ENCODE results near the gene SLF2.

The SLF2 gene

DNA sequence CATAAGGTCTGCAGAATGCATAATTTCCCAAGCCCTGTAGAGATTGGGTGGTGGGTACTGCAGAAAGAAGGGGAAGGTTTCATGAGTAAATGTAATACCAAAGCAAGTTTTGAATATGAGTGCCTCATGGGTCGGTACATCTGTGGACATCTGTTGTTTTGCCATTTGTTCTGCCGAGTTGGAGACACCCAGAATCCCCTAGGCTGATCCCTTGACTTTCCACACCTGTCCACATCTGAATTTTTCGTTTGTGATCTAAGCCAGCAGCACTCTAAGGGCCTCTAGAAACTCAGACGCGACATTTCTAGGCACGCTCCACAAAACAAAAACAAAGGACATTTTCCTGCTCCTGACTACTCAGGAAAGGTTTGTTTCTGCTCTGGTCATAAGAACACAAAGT, 11.7 kb upstream of the SLF2 start:
- DNase-seq, result no peak

- no peak for DNase-seq
Observed at GRCh38 chr10:100902622-100903021, 10.1 kb upstream of the SLF2 start.

DNA sequence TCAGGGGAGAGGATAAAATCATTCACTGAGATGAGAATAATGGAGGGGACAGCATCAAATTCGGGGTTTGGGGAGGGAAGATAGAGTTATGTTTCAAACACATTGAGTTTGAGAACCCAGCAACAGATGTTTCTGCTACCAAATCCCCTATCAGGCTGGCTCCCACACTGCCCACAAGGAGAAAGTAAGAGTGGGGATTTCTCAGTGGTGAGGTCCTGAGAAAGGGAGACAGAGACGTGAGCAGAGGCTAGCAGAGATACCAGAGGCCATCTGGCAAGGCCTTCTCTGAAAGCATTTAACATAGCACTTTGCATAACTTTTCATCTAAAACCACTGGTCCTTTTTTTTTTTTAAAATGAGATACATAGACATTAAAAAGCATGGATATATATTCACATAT, 7.8 kb upstream of the SLF2 start:
- no peak for DNase-seq

DNA sequence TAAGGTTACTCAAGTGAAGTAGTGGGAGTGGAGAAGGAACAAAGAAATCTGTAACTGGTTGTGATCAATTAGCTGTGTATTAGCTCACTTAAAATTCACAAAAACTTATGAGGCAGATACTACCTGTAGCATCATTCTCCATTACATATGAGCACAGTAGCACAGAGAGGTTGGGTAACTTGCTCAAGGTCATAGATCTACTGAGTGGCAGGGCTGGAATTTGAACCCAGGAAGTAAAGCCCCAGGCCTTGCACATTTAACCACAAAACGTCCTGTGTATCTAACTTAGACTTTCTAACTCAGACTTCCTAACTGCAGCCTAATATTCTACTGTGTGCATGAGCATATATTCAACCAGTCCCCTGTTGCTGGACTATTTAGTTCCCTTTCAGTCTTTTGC, 5.6 kb upstream of the SLF2 start:
- DNase-seq, result no peak

GRCh38 chr10:100907773-100908363, 4.9 kb upstream of the SLF2 start:
- no peak for DNase-seq

GRCh38 chr10:100908378-100908777, 4.4 kb upstream of the SLF2 start:
- DNase-seq, result no peak

DNA sequence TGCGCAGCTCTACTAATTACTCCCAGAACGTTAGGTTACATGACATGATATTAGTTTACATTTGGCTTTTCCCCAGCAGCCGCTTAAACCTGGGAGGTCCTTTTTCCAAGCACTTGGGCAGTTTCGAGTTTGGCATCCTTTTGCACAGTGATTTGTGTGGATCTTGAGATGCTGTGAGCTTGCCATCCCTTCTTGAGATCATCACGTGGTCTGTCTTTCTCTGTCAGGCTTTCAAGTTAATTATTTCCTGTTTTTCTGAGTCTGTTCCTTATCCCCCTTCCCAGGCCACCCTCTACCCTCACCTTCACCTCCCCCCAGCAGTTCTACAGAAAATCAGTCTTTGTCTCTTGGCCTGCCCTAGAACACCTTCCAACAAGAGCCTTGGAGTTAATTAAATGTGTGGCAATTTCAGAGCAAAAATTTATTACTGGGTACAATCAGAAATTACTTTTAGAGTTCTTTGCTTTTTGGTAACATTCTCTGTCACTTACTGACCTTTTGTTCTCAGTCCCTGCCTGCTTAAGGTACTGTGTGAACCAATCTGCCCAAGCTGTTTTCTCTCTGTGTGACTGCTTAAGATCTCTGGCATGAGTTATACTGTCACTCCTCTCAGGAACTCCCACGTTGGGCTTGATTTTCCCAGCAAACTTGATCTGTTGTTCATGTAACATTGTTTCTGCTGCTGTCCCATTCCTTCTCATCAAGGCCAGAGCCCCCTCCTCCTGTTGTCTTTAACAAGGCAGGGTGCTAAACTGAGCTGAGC, 3.1 kb upstream of the SLF2 start:
- no peak for DNase-seq

DNA sequence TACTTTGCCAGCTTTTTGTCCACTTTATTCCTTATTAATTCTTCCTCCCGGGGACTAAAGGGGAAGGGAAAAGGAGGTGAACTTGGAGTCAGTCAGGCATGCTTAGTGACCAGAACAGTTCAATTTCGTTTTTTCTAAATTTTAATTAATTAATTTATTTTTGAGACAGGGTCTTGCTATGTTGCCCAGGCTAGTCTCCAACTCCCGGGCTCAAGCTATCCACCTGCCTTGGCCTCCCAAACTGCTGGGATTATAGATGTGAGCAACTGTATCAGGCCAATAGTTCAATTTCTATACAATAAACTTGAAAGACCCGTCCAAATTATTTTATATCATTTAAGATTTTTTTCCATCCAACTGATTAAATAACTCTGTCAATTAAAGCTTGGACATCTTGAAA, 1.3 kb upstream of the SLF2 start:
- no peak for DNase-seq

DNA sequence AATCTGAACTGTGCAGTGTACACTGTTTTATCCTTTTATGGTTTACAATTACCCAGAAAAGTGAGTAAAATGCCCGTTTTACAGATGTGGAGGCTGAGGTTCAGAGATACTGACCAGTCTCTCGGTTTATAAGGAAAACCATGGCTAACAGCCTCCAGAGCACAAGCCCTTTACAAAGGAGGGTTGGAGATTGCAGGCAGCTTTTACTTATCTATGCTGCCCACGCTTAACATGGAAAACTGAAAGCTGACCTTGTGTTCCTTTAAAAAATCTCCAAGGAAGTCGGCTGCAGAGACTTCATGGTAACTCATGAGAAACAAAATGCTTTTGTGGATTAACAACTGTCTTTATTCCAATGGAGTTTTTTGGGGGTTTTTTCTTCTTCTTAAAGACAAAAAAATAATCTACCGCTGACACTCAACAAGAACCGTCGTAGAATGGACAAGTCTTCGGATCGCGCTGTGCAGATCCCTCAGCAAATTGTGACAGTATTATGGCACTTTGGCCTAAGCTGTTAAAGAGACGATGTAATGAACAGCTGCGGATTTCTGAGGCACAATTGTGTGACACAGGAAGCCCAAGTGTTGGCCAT, 654 bp upstream of the SLF2 start:
- no peak for DNase-seq

GRCh38 chr10:100913470-100913865, 705 bp downstream of the SLF2 start:
- DNase-seq, result peak in 1 of 2 donors; percentile 4

- no peak for DNase-seq
Observed at GRCh38 chr10:100917071-100917470, 4.3 kb downstream of the SLF2 start.

DNA sequence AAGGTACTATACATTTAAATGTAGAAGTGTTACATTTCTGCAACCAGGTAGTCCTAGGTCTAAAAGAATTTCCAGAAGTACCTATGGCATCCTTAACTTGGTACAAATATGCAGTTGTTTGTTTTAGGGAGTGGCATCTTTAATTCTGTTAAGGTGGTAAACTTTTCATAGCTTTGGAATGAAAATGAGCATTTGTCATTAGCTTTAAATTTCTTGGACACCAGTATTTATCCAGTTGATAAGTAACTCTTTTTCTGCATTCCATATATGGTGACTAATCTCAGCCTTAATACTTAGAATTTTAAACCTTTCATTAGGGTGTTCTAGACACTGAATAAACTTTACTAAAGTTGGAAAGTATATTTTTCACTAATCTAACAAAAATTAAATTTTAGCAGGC, 10.8 kb downstream of the SLF2 start:
- DNase-seq, result no peak

DNA sequence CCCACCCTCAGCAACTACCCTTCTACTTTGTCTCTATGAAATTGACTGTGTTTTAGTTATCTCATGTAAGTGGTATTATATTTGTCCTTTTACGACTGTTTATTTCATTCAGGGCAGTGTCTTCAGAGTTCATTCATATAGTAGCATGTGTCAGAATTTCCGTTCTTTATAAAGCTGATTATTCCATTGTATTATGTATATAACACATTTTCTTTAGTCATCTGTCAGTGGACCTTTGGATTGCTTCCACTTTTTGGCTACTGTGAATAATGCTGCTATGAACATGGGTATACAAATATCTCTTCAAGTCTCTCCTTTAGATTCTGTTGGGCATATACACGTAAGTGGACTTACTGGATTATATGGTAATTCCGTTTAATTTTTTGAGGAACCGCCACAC, 14.5 kb downstream of the SLF2 start:
- DNase-seq, result no peak

DNA sequence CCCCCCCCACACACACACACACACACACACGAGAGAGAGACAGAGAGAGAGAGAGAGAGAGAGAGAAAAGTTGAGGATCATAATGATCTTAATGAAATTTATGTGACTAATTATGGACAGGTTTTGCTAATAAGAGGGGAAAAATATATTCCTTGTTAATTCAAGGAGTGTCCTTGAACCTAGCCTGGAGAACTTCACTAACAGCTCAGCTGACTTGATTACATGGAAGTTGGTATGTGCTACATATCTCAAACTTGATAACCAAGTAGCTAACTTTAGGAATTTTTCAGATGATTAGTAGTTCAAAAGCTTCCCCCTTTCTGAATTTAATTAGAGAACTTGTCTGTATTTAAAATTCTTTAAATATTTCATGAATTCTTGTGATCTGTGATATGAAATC, 15.3 kb downstream of the SLF2 start:
- DNase-seq, result no peak

- DNase-seq, result no peak
Observed at GRCh38 chr10:100930368-100930767, 17.6 kb downstream of the SLF2 start.

DNA sequence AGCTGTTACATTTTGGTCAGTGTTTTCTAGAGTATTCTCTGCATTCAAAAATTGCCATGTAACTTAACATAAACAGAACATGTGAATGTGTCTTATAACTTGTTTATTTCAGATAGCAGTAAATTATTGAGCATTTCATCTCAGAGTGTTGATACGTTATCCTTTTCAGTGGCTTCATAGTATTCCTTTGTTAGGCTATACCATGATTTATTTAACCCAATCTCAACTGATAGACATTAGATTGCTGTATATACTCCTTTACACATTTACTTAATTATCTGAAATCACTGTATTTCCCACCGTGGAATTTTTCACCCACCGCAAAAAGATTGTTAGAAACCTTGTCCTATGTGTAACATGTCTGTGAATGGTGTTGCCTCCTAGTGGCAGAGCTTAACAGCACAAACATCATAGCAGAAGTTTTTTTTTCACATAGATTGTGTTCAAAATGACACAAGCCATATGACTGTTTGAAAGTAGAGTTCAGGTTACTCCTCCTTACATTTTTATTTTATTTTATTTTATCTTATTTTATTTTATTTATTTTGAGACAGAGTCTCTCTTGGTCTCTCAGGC, 21.4 kb downstream of the SLF2 start:
- no peak for DNase-seq

DNA sequence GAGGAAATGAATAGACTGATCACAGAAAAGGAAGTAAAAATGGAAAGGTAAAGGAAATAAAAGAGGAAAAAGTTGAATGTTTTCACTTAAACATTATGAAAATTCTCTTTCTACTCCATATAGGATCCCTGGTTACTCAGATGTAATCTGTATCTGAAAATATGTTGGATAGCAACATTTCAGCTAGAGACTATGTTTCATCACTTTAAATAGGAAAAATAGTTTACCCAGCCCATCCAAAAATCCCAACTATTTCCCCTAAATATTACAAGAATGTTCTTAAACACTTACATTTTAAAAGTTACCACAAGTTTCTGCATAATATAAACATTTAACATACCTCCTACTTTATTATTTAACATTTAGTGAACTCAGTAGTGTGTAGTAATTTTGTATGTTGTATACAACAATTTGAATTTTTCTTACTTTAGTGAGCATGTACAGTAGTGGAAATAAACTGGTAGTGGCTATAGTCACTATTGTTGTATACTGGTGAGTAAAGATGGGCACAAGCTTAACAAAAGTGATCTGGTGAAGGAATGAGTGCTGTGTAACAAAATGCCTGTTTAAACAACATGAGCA, 27.1 kb downstream of the SLF2 start:
- no peak for DNase-seq

DNA sequence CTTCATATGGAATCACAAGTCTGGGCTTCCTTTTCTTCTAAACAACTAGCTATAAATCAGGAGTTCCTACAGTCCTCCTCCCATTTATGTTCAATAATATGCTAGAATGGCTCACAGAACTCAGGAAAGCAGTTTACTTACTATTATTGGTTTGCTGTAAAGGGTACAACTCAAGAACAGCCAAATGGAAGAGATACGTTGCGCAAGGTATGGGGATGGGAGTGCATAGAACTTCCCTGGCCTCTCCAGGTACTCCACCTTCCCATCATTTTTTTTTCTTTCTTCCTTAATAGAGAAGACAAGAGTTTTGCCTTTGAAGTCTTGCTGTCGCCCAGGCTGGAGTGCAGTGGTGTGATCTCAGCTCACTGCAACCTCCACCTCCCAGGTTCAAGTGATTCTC, 29.5 kb downstream of the SLF2 start:
- no peak for DNase-seq

DNA sequence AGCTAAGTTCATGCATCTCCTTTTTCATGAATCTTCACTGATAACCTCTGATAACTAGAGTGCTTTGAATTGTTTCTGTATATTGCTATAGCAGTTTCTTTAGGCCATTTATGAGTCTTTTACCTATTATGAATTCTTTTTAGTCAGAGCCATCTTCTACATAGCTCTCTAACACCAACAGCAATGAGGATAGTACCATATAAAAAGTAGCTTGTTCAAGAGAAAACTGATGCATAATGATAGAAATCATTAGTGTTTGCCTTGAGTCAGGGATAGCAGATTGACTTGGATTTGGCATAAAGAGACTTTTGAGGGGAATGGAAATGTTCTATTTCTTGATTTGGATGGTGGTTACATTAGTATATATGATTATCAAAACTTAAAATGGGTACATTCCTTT, 30.7 kb downstream of the SLF2 start:
- no peak for DNase-seq

- DNase-seq, result no peak
Observed at GRCh38 chr10:100945754-100946153, 33.0 kb downstream of the SLF2 start.

DNA sequence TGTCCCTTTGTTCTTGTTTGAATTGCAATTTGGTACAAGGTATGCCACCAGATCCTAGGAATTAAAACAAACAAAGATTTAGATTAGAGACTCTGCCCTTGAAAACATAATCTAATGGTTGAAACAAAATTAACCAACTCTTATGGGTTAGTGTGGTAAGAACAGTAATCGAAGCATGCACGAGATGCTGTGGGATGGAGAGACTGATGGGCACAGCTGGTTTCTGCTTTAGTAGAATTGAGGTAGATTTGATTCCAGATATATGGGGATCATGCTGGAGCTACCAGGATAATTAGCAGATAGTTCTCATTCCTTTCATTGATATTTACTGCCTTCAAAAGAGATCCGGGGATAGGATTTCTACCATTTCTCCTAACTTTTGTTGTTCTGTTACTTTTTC, 36.2 kb downstream of the SLF2 start:
- DNase-seq, result no peak

GRCh38 chr10:100960251-100960650, 47.5 kb downstream of the SLF2 start:
- DNase-seq, result no peak

DNA sequence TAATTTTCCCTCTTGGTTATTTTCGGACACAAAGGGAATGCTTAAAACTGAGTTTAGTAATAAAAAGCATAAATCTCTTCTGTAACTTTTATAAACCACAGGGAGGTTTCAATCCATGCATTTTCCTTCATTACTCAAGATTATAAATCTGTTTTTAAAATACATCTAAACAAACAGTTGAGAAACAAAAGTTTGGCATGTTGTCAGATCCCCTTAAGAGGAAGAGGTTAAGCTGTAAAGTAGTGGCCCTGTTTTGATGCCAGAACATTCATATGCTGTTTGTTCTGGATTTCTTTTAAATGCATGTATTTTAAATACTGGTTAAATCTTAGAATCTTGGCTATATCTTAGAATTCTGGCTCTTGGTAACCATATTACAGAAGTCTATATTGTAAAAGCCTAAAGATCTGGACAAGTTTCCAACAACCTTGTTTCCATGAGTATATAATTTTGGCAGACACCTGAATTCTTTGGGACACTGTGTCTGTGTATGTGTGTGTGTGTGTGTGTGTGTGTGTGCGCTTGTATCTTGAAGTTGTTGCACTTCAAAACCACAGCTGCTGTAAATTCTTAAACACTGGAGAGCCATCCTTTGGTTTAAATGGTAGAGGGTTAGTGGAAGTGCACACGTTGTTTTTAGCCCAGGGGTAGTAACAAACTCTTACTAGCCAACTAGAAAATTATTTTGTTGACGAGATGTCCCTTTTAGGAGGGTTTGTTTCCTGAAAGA, 49.8 kb downstream of the SLF2 start:
- no peak for DNase-seq

All from activated CD4-positive, alpha-beta T cell treated with anti-CD3 and anti-CD28 coated beads for 4 hours (primary cell).